IPS-20b (cell line): ENCODE results near the gene FCHSD1.

Source experiments
- H3K27ac ChIP-seq: one replicate; pipeline ENCODE4 v1.5.1; 2013; ENCODE audit warnings: low read length
- H3K27me3 ChIP-seq: 2 replicates; pipeline ENCODE4 v1.6.1; 2013; ENCODE audit warnings: mild to moderate bottlenecking, low read length, inconsistent platforms; ENCODE audit not compliant: insufficient read depth
- H3K36me3 ChIP-seq: 2 replicates; pipeline ENCODE4 v1.6.1; 2013; ENCODE audit warnings: low read depth, mild to moderate bottlenecking, inconsistent platforms, low read length, moderate library complexity; ENCODE audit not compliant: insufficient read depth
- H3K4me1 ChIP-seq: 2 replicates; pipeline ENCODE4 v1.6.1; 2013; ENCODE audit warnings: mild to moderate bottlenecking, control low read depth, inconsistent platforms, low read length, moderate library complexity; ENCODE audit not compliant: insufficient read depth
- H3K4me3 ChIP-seq: 2 replicates; pipeline ENCODE4 v1.5.1; 2013; ENCODE audit warnings: mild to moderate bottlenecking, low read length, inconsistent platforms
- H3K9ac ChIP-seq: 2 replicates; pipeline ENCODE4 v1.6.1; 2013; ENCODE audit warnings: low read depth, mild to moderate bottlenecking, inconsistent platforms, low read length, moderate library complexity
- H3K9me3 ChIP-seq: 2 replicates; pipeline ENCODE4 v1.6.1; 2013; ENCODE audit warnings: mild to moderate bottlenecking, low read depth, low read length, inconsistent platforms; ENCODE audit not compliant: insufficient read depth

FCHSD1 gene

DNA sequence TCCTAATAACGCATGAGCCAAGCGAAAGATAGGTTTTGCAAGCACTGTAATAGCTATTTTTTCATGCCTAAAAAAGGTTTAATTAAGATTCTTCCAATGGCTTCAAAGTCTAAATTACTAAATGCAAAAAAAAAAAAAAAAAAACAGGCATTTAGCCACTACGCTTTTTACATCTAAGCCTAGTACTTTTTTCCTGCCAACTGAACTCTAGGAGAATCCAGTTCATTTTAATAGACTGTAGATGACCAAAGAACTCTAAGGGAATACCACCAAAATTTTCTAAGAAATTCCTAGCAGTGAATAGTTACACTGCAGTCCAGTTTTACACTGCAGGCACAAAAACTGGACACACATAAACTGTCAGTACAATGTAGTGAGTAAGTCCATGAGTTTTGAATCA is 42.2 kb downstream of the FCHSD1 start:
- Histone ChIP-seq H3K9ac (no peak overlapping the region), H3K36me3 (no peaks in the 10 kb centered on the region), H3K27ac (no peak overlapping the region), H3K27me3 (no peaks in the 10 kb centered on the region), H3K4me3 (no peak overlapping the region), H3K9me3 (no peaks in the 10 kb centered on the region), H3K4me1 (peaks cover 8% of the 10 kb centered on the region)

DNA sequence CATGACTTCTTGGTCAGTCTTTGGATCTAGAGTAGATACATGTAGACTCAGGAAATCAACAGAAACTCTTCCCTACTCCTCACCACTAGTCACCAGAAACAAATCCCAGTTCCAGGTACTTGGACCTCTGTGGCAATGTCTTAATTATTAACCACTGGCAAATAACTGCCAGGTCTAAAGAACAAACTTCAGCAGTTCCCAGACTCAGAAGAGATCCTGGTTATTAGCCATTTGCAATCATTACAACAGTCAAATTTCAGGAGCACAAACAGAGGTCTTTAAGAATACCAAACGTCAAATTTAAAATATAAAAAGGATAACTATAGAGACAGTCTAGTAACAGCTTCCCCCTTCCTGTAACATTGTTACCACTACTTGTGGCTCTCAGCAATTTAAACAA is 42.7 kb downstream of the FCHSD1 start:
- Histone ChIP-seq H3K4me3 (no peak overlapping the region), H3K9me3 (no peaks in the 10 kb centered on the region), H3K27me3 (no peaks in the 10 kb centered on the region), H3K4me1 (peaks cover 6% of the 10 kb centered on the region), H3K27ac (no peak overlapping the region), H3K9ac (no peak overlapping the region), H3K36me3 (no peaks in the 10 kb centered on the region)

DNA sequence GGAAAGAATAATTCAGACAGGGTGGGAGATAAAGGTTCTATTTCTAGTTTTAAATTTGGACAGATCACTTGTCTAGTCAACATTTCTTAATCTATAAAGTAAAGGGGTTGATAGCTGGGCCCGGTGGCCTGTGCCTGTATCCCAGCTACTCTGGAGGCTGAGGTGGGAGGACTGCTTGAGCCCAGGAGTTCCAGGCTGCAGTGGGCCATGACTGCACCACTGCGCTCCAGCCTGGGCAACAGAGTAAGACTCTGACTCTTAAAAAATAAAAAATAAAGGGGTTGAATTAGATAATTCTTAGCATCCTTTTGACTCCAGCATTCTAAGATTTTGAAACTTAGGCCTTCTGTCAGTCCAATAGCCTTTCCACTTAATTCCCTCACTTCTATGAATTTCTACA is 43.2 kb downstream of the FCHSD1 start:
- Histone ChIP-seq H3K9ac (no peak overlapping the region), H3K36me3 (no peaks in the 10 kb centered on the region), H3K4me3 (no peak overlapping the region), H3K27ac (no peak overlapping the region), H3K27me3 (no peaks in the 10 kb centered on the region), H3K4me1 (peaks cover 6% of the 10 kb centered on the region; the same call in 1 of the 2 replicates), H3K9me3 (no peaks in the 10 kb centered on the region)

DNA sequence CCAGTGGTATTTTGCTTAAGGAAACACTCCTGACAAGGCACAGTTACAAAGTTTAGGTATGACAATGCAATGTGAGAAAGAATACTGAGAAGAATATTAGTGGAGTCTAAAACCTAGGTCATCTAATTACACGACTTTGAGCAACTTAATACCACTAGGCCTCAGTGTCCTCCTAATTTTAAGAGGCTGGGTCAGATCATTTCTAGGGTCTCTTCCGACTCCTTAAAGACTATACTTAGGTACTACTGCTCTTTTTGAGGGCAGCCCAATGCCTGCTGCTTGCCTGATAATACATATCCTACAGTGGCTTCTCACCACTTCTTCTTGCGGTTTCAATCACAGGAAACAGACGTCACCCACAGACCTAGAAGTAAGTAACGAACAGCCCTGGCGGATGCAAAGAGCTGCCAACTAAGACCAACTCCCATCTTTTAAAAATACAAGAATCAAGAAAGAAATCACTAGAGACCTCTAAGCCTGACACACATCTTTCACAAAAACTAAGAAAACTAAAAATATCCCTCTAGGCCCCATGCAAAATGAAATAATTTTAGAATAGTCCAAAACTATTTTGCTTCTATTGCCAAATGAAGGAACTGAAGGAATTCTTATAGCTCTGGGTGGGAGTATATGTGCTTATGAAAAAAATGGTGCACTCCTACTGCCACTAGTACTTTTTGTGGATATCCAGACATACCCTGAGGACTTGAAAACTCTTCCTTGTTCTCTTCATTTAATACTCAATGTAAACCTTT is 45.5 kb downstream of the FCHSD1 start:
- Histone ChIP-seq H3K4me3 (no peak overlapping the region), H3K4me1 (peaks cover 6% of the 10 kb centered on the region; the same call in 1 of the 2 replicates), H3K36me3 (no peaks in the 10 kb centered on the region; the same call in 1 of the 2 replicates), H3K9me3 (no peaks in the 10 kb centered on the region), H3K27ac (no peak overlapping the region), H3K9ac (no peak overlapping the region), H3K27me3 (no peaks in the 10 kb centered on the region)

DNA sequence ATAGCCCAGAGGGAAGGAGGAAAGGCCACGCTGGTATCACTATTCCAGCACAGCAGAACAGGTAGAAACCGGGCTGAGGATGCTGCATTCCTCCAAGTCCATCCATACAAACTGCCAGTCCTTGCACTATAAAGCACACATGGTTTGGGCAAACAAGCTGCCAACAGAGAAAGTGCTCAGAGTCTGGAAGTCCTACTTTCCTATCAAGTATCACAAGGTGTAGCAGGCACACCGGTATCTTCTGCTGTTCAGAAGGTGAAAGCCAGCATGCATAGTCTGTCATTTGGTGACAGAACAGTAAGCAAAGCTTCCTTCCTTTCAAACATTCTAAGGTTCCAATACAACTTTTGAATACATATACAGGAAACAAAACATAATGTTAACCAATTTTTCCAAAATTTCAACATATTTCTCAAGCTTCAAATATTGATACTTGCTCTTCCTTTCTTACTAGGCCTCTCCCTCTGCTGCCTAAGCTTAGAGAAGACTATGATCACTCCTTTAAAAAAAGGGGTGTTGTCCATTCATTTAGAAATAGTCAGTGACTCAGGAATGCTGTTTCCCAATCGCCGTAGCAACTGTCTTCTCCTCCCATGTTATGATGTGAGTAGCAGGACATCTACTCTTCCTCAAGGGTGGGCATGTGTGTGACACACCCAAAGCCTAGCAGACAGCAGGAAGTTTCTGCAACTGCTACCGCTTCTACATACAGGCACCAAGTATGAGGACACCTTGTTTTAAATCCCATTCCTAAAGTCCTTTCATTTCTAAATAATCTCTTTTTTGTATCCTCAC is 47.1 kb downstream of the FCHSD1 start:
- Histone ChIP-seq H3K9me3 (no peaks in the 10 kb centered on the region), H3K27me3 (no peaks in the 10 kb centered on the region), H3K36me3 (no peaks in the 10 kb centered on the region; the same call in 1 of the 2 replicates), H3K4me1 (peaks cover 6% of the 10 kb centered on the region; the same call in 1 of the 2 replicates), H3K4me3 (no peak overlapping the region), H3K9ac (no peak overlapping the region), H3K27ac (no peak overlapping the region)

DNA sequence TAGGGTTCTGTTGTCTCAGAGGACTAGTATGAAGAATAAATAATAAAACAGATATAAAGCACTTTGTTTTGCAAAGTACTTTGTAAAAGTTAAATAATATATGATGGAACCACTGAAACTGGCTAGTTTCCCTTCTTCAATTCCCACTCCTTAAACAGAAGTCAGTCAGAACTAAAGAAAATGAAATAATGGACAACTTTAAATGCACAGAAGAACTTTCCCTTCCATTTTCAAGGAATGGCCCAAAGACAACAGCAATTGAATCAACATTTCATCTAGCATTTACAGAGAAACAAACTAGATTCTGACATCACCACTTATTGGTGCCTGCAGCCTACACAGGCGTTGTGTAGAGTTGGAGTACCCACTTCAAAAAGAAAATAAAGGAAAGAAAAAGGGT is 48.6 kb downstream of the FCHSD1 start:
- H3K27ac ChIP-seq: no peak overlapping the region
- no peaks in the 10 kb centered on the region for H3K27me3 ChIP-seq
- H3K9ac ChIP-seq: no peak overlapping the region
- no peak overlapping the region for H3K4me3 ChIP-seq
- no peaks in the 10 kb centered on the region; the same call in 1 of the 2 replicates for H3K36me3 ChIP-seq
- H3K4me1 ChIP-seq: peaks cover 6% of the 10 kb centered on the region; the same call in 1 of the 2 replicates
- H3K9me3 ChIP-seq: no peaks in the 10 kb centered on the region

DNA sequence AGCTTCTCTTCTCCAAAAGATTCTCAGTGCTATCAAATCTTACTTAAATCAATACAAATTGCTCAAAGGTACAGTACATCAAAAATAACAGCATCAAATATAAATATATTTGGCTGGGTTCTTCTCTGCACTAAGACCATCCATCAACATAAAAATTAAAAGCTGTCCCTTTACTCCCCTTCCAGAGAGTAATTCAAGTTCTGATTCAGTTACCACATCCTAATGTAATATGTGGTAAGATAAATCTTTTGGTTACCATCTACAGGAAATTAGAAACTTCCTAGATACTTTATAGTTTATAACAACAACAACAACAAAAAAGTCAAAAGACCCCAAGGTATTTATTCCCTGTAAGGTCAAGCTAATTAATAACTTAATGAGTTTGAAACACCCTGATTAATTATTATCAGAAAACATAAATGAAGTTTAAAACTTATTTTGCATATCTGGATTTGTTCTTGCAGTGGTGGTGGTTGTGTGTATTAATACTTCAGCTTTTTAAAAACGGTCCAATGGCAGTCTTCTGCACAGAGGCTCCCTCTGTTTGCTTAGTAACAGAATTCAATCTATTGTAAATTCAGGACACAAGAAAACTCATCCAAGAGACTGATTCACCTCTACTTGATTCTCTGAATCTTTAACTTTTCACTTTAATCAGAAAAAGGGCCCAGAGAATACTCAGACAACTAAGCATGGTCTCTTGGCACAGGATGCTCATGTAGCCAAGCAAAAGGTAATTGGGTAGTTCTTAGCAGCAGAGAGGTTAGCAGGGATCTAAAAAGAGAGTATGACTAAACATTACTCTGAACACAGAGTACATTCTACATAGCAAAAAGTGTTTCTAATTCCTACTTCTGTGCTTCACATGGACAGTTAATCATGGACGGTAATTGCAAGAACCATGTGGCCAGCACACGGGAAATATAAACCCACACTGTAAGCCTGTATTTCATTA is 52.5 kb downstream of the FCHSD1 start:
- Histone ChIP-seq H3K27me3 (no peaks in the 10 kb centered on the region), H3K27ac (no peak overlapping the region), H3K4me3 (no peak overlapping the region), H3K4me1 (no peaks in the 10 kb centered on the region), H3K36me3 (no peaks in the 10 kb centered on the region; the same call in 1 of the 2 replicates), H3K9ac (no peak overlapping the region), H3K9me3 (no peaks in the 10 kb centered on the region)

DNA sequence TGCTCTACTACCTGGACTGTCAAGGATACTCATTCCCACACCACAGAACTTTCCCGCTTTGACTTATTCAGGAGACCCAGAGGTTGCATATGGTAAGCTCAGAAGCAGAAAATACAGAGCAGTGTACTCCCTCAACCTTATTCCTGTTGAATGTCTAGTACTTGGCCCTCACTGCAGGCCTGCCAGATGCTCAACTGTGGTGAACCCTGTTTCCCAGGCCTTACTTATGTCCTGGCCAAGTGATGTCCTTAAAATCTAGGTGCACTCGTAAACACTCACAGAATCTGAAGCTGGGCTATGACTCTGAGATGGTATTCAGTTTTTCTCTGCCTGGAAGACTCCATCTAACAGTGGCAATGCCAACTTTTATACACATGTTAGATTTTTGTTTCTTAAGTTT is 53.4 kb downstream of the FCHSD1 start:
- Histone ChIP-seq H3K36me3 (no peaks in the 10 kb centered on the region; the same call in 1 of the 2 replicates), H3K4me1 (no peaks in the 10 kb centered on the region), H3K9ac (no peak overlapping the region), H3K27ac (no peak overlapping the region), H3K27me3 (no peaks in the 10 kb centered on the region), H3K9me3 (no peaks in the 10 kb centered on the region), H3K4me3 (no peak overlapping the region)

DNA sequence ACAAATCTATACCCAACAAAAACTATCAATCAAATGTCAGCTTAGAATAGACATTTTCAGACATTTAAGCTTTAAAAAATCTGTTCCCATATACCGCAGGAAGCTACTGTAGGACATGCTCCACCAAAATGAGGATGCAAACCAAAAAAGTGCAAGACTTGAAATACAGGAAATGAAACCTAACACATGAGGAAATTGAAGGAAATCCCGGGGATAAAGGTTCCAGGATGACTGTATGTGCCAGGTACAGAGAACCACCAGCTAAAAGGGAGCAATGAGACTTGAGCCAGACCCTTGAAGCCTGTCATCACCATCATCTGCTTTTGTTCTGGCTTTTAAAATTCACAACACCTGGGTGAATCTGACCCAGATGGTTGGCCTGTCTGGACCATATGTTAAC is 53.8 kb downstream of the FCHSD1 start:
- H3K27ac ChIP-seq: no peak overlapping the region
- no peaks in the 10 kb centered on the region for H3K4me1 ChIP-seq
- H3K36me3 ChIP-seq: no peaks in the 10 kb centered on the region
- no peaks in the 10 kb centered on the region for H3K27me3 ChIP-seq
- H3K9me3 ChIP-seq: no peaks in the 10 kb centered on the region
- H3K9ac ChIP-seq: no peak overlapping the region
- H3K4me3 ChIP-seq: no peak overlapping the region

DNA sequence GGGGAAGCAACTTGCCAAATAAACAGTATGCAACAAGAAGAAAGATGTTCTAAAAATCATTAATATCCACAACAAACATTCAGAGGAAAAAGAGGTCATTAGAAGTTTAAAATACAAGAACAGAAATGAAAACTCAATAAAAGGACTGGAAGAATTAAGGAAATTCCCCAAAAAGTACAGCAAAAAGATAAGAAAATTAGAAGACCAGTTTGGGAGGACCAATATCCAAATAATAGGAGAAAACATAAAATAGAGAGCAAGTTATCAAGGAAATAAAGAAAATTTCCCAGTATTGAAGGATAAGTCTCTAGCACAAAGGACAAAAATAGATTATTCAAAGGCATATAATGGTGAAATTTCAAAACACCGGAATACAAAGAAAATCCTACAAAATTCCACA is 54.4 kb downstream of the FCHSD1 start:
- Histone ChIP-seq H3K9ac (no peak overlapping the region), H3K4me1 (no peaks in the 10 kb centered on the region), H3K27ac (no peak overlapping the region), H3K9me3 (no peaks in the 10 kb centered on the region), H3K4me3 (no peak overlapping the region), H3K36me3 (no peaks in the 10 kb centered on the region), H3K27me3 (no peaks in the 10 kb centered on the region)

DNA sequence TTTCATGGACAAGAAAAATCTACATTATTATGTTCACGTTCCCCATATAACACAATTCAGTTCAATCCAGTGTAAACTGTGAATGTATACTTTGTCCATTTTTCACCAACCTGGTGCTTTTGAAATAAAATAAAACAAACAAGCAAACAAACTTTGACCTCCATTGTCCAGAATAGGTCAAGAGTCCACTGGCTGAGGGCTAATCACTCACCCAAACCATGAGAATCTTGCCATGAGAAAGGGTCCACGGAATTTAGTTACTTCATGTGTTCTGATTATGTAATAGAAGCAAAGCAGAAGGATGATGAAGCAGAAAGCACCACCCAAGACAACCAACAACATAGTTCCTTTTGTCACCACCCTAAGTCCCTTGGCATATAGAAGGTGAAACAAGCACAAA is 61.1 kb downstream of the FCHSD1 start:
- Histone ChIP-seq H3K4me3 (no peak overlapping the region), H3K9ac (no peak overlapping the region), H3K36me3 (peaks cover 29% of the 10 kb centered on the region), H3K27ac (no peak overlapping the region), H3K27me3 (no peaks in the 10 kb centered on the region), H3K4me1 (no peaks in the 10 kb centered on the region), H3K9me3 (no peaks in the 10 kb centered on the region)
